T-helper 2 cell treated with Interferon-gamma antibody and Interleukin-4, amounts not matched to agents 100 ng/mL and 5 ng/mL, for 36 hours (primary cell): ENCODE results near the gene DDR2. TPM values are rescaled to one million over a fixed set of nuclear protein-coding genes. Genes with fewer than 3 reads are reported as not detected.
"Not testable (repeated sequence)": the region's sequence is repeated elsewhere in the genome, so short reads cannot be mapped to it uniquely, and the experiment has no call there.

Experiments
- intact Hi-C: fragments of 100-400 bp; cut with micrococcal nuclease; formaldehyde crosslinking; loops from one replicate; pipeline ENCODE4 v1.15.1; 2023
- total RNA-seq: library from RNA; stranded (reverse); gene quantifications from 2 replicates; pipeline ENCODE4 v1.2.3, GENCODE V29; 2022

The DDR2 gene
- total RNA-seq, 1 donor from 2014 or later: 0.11 TPM

DNA sequence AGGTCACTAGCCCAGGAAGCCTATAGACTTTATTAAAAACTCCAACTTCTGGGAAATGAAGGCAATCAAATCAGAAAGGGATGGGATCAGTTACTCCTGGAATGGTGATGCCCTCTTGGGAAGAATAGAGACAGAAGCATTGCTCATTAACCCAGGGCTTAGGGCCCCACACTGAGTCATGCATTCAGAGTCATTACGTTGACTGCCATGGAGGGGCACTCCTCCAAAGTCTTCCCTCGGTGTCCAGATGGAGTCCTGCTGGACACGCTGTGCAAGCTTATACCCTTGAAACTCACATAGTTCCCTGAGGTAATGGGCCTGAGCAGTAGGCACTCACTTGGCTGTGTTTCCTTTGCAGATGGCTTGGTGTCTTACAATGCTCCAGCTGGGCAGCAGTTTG is 123.0 kb downstream of the DDR2 start:
- intact Hi-C loops: no loop called here

DNA sequence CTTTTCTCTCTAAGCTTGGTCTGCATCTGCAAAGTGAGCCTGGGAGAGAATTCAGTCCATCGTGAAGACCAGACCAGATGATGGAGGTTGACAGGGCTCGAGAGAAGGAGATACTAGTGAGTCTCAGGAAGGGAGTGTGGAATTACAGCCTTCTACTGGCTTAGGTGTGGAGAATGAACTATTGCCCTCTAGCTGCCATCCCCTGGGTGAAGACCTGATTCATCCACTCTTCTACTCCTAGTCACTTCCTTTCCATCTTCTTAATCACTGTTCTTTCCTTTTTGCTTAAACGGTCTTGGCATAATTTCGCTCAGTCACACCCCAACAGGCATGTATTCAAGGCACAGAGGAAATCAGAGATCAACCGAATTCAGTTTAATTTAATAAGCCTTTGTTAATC is 124.3 kb downstream of the DDR2 start:
- intact Hi-C loops: no loop called here

DNA sequence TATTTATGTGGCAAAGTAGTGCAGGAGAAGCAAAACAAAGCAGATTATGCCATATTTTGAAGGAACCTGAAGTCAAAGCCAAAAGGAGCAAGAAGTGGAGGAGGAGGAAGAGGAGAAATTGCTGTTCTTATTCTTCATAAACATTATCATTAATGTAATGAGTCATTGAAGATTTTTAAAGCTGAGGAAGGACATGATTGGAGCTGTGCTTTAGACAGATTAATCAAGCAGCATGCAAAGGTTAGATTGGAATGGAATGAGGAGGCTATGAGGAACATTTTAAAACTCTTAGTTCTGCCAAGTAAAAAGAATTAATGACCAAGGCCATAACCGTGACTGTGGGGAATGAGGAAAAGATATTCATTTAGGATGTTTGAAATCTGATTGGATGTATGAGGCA is 125.2 kb downstream of the DDR2 start:
- intact Hi-C loops: no loop called here

DNA sequence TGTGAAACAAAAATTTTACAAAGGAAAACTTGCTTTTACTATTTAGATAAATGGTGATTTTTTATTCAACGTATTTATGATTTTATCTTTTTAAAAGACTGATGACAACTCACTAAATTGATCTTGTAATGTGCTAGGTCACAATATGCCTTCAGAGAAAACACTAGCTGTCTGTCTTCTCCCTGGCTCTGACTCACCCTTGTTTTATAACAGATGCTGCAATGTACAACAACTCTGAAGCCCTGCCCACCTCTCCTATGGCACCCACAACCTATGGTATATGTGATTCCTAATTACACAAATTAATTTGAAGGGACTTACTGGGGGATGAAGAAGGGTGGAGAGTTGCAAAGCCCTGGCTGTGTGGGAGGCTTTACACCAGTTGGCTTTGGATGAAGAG is 133.5 kb downstream of the DDR2 start:
- intact Hi-C loops: no loop called here

DNA sequence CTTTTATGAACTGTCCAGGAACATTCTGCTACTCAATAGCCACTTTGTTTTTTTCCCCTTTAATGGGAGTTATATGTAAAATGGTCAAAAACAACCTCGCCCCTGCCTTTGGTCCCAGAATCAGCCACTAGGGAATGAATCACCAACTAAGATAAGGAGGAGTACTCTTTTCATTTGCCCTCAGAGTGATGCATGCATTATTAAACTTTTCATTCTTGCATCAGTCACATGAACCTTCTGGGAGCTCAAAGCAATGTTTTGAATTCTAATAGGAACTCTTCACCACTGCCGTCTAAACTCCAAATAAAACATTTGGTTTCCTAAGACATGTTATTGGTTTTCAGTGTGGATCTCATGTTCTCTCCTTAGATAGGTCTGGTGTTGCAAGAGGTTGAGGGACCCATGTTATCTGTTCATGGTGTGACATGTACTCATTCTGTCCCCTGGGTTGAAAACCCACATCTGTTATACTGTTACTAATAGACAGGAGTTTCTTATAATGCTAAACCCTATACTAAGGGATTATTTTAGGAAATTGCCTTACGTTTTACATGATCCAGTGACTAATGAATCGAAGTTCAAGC is 140.4 kb downstream of the DDR2 start:
- intact Hi-C loops: no loop called here

DNA sequence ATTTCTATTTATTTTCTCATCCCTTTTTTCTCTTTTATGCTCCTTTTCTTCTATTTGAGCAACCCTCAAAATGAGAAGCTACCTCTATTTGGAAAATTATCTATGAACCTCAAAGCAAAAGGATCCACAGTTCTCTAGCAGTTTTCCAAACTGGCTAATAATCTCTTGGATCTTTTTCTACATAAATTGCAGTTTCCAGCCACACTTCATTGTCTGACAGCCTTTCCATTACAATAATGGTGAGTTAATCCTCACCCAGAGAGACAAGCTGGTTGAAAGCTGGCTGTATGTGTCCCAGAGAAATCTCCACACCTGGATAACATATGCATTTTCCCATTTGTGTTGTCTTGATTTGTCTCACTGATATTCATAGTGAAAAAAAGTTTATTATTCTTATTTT is 141.7 kb downstream of the DDR2 start:
- intact Hi-C loops: no loop called here

DNA sequence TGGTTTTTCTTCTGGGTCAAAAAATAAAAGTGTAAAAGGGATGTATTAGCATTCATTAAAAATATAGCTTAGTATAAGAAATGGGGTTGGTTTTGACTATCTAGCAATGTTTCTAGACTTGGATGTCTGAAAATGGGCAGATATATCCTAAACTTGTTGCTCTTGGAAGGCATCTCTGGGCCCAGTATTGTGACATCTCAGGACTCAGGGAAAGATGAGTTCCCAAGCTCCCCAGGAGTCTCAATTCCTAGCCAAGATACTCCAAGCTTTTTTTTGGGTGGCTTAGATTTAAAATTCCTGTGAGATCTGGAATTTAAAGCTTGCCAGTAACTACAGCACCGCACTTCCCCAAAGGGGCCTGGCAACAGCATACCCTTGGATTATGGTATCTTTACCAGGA is 146.8 kb downstream of the DDR2 start:
- intact Hi-C loops: no loop called here

- intact Hi-C loops: no loop called here
Observed at GRCh38 chr1:162782671-162783070, 150.4 kb downstream of the DDR2 start.

- intact Hi-C loops: not testable (repeated sequence)
Observed at GRCh38 chr1:162784926-162785325, 152.7 kb downstream of the DDR2 start.

GRCh38 chr1:162788783-162789182 is 156.5 kb downstream of the DDR2 start:
- intact Hi-C loops: not testable (repeated sequence)

DNA sequence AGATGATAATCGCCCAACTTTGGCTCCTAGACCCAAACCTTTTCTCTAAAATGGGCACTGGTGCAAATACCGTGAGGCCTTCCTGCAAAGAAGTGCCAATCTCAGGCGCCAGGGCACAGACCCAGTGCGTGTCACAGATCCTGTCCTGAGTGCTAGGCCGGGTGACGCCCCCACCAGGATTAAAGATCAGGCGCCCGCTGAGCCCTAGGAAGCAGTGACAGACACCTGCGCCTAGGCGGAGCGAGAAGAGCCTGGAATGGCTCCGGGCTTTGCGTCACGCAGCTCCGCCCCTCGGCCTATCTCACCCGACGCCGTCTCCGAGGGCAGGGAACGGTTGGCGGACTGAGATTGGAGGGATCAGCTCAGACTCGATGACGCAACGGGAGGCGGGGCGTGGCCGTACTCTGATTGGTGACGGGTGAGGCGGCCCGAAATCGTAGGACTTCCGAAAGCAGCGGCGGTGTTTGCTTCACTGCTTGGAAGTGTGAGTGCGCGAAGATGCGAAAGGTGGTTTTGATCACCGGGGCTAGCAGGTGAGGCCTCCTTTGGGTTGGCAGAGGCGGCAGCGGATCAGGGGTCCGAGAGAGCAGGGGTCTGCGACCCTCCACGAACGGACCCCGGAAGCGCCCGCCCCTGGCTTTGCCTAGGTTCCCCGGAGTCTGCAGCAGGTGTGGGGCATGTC is 158.2 kb downstream of the DDR2 start, which contains the start of gene HSD17B7:
Gene HSD17B7, plus strand, starts transcription at position 400 of the 682 bp plus-strand sequence. Its CDS starts 99 bp downstream, at position 499.
- intact Hi-C loops: loop anchor here (5.0 kb wide), 1 partner anchor 532 kb away; the partner anchor contains the start of gene NUF2

- intact Hi-C loops: loop anchor here (5.0 kb wide), 1 partner anchor 531 kb away; the partner anchor contains the start of gene NUF2
Observed at GRCh38 chr1:162790985-162791357, 158.7 kb downstream of the DDR2 start.

GRCh38 chr1:162794284-162794683 is 162.0 kb downstream of the DDR2 start:
- intact Hi-C loops: loop anchor here (5.0 kb wide), 1 partner anchor 528 kb away; the partner anchor contains the start of gene NUF2

DNA sequence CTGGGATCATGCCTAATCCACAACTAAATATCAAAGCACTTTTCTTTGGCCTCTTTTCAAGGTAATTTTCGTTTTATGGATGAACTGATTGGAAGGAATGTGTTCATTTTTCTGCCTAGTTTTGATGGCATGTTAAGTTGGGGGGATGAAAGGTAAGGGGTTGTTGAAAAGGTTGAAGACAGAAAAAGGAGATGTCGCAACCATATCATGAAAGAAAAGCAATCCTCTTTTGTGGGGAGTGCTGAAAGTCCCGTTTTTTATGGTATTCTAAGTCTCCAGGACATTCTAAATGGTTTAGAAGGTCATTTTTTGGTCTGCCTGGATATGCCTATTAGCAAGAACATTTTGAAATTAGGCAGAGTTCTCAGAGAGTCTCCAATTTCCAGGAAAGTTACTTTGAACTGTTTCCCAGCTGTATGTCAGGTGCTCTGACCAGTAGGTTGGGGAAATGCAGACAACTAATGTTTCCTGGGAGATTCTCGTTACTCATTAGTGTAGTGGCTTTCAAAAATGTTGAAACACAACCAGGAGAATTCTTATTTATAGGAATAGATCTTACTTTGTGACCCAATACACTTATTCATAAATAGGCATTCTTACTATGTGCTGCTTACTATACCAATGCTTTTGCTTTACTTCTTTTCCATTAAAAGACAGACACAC is 164.5 kb downstream of the DDR2 start:
- intact Hi-C loops: not testable (repeated sequence)

GRCh38 chr1:162799995-162800830 is 167.9 kb downstream of the DDR2 start:
- intact Hi-C loops: not testable (repeated sequence)

GRCh38 chr1:162807503-162807902 is 175.2 kb downstream of the DDR2 start:
- intact Hi-C loops: not testable (repeated sequence)

GRCh38 chr1:162812357-162812756 is 180.1 kb downstream of the DDR2 start:
- intact Hi-C loops: not testable (repeated sequence)

GRCh38 chr1:162818136-162818535 is 185.9 kb downstream of the DDR2 start:
- intact Hi-C loops: not testable (repeated sequence)

DNA sequence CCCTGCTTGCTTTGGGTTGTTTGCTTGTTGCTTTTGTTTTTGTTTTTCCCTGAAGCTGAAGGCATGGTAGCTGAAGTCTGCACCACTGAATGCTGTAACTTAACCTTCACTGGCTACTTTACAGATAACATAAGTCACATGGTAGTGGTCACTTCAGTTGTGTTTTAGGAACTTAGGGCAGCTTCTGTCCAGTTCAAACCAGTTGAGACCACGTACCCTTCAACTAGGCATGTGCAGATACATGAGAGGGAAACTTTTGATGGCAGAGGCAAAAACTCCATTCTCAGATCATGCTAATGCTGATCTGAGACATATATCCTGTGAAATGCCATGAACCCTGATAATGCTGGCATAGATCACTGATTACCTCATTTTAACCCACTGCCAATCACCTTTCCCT is 186.4 kb downstream of the DDR2 start:
- intact Hi-C loops: not testable (repeated sequence)

- intact Hi-C loops: no loop called here
Observed at GRCh38 chr1:162822391-162823200, 190.3 kb downstream of the DDR2 start.

DNA sequence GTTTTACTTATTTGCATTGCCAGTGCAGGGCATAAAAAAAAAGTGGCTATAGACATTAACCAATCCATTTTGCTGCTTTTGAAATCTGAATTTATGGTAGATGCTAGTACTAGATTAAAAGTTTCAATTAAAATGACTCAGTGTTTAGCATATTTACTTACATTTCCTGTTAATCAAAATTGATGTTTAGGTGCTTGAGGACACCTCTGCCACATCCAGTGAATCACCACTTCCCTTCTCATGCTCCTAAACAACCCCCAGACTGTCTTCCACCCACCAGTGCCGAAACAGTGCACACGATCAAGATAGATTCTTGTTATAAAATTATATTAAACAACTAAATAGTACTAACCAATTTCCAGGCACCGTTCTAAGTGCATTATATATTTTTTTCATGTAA is 191.0 kb downstream of the DDR2 start:
- intact Hi-C loops: no loop called here
